ENCODE data around the gene WWP2.
A peak's percentile ranks its signal among the peaks of the same experiment; 100 is the strongest.
"Not testable (repeated sequence)": the region's sequence is repeated elsewhere in the genome, so short reads cannot be mapped to it uniquely, and the experiment has no call there.

Gene WWP2

GRCh38 chr16:69745959-69746358 lies 16.2 kb upstream of the WWP2 start:
- DNase-seq (ENCODE audit: low read depth): no peak

- DNase-seq (ENCODE audit: low read depth): no peak
Measured at GRCh38 chr16:69747115-69747514, 15.0 kb upstream of the WWP2 start.

- no peak for DNase-seq (ENCODE audit: low read depth)
Measured at GRCh38 chr16:69748694-69749345, 13.3 kb upstream of the WWP2 start.

GRCh38 chr16:69754143-69754468 lies 8.0 kb upstream of the WWP2 start:
- no peak for DNase-seq (ENCODE audit: low read depth)

- peak; percentile 94 for DNase-seq (ENCODE audit: low read depth)
Measured at GRCh38 chr16:69754469-69755310, 7.4 kb upstream of the WWP2 start, which contains the start of gene NOB1. Gene NOB1, minus strand, starts transcription at chr16:69754926. Its CDS starts 16 bp downstream, at chr16:69754910.

- no peak for DNase-seq (ENCODE audit: low read depth)
Measured at GRCh38 chr16:69756705-69757104, 5.4 kb upstream of the WWP2 start.

- DNase-seq (ENCODE audit: low read depth): not testable (repeated sequence)
Measured at GRCh38 chr16:69757375-69757774, 4.8 kb upstream of the WWP2 start.

- no peak for DNase-seq (ENCODE audit: low read depth)
Measured at GRCh38 chr16:69762814-69763598, 874 bp downstream of the WWP2 start.

- DNase-seq (ENCODE audit: low read depth): no peak
Measured at GRCh38 chr16:69763599-69763942, 1.4 kb downstream of the WWP2 start.

- DNase-seq (ENCODE audit: low read depth): no peak
Measured at GRCh38 chr16:69767459-69768229, 5.5 kb downstream of the WWP2 start.

- no peak for DNase-seq (ENCODE audit: low read depth)
Measured at GRCh38 chr16:69768666-69769065, 6.5 kb downstream of the WWP2 start.

GRCh38 chr16:69769404-69769803 lies 7.3 kb downstream of the WWP2 start:
- DNase-seq (ENCODE audit: low read depth): no peak

GRCh38 chr16:69771651-69771967 lies 9.5 kb downstream of the WWP2 start:
- no peak for DNase-seq (ENCODE audit: low read depth)

- no peak for DNase-seq (ENCODE audit: low read depth)
Measured at GRCh38 chr16:69773260-69773947, 11.3 kb downstream of the WWP2 start.

GRCh38 chr16:69775563-69775962 lies 13.4 kb downstream of the WWP2 start:
- DNase-seq (ENCODE audit: low read depth): no peak

GRCh38 chr16:69779724-69780123 lies 17.6 kb downstream of the WWP2 start:
- no peak for DNase-seq (ENCODE audit: low read depth)

GRCh38 chr16:69781118-69781517 lies 19.0 kb downstream of the WWP2 start:
- DNase-seq (ENCODE audit: low read depth): no peak

GRCh38 chr16:69784586-69784985 lies 22.5 kb downstream of the WWP2 start:
- no peak for DNase-seq (ENCODE audit: low read depth)

- no peak for DNase-seq (ENCODE audit: low read depth)
Measured at GRCh38 chr16:69787883-69788282, 25.8 kb downstream of the WWP2 start.

- DNase-seq (ENCODE audit: low read depth): not testable (repeated sequence)
Measured at GRCh38 chr16:69791391-69791847, 29.3 kb downstream of the WWP2 start.

GRCh38 chr16:69793526-69793925 lies 31.4 kb downstream of the WWP2 start:
- DNase-seq (ENCODE audit: low read depth): no peak

GRCh38 chr16:69794486-69794885 lies 32.4 kb downstream of the WWP2 start:
- DNase-seq (ENCODE audit: low read depth): no peak
